HG02759 (cell line): ENCODE results near the gene RAB3GAP2.
"Not testable (repeated sequence)": the region's sequence is repeated elsewhere in the genome, so short reads cannot be mapped to it uniquely, and the experiment has no call there.

Experiments used
- ATAC-seq: cut with Tn5 transposase; IDR thresholded peaks from one replicate; pipeline ENCODE4 v1.9.1; 2021; ENCODE audit warnings: mild to moderate bottlenecking, moderate library complexity; ENCODE audit not compliant: unreplicated experiment

The RAB3GAP2 gene

GRCh38 chr1:220153147-220153546 is 119.1 kb downstream of the RAB3GAP2 start:
- ATAC-seq: no peak

- no peak for ATAC-seq
Measured at GRCh38 chr1:220151454-220151853, 120.8 kb downstream of the RAB3GAP2 start.

- ATAC-seq: peak; percentile 66
Measured at GRCh38 chr1:220149742-220150141, 122.5 kb downstream of the RAB3GAP2 start.

GRCh38 chr1:220144051-220144450 is 128.2 kb downstream of the RAB3GAP2 start:
- ATAC-seq: no peak

GRCh38 chr1:220139966-220140365 is 132.3 kb downstream of the RAB3GAP2 start:
- ATAC-seq: no peak

GRCh38 chr1:220137019-220137786 is 135.1 kb downstream of the RAB3GAP2 start:
- ATAC-seq: no peak

- no peak for ATAC-seq
Measured at GRCh38 chr1:220135755-220136154, 136.5 kb downstream of the RAB3GAP2 start.

GRCh38 chr1:220129479-220130210 is 142.6 kb downstream of the RAB3GAP2 start:
- ATAC-seq: no peak

- ATAC-seq: no peak
Measured at GRCh38 chr1:220127076-220127475, 145.2 kb downstream of the RAB3GAP2 start.

- ATAC-seq: no peak
Measured at GRCh38 chr1:220124542-220124941, 147.7 kb downstream of the RAB3GAP2 start.

GRCh38 chr1:220123889-220124288 is 148.4 kb downstream of the RAB3GAP2 start:
- no peak for ATAC-seq

- ATAC-seq: no peak
Measured at GRCh38 chr1:220123066-220123465, 149.2 kb downstream of the RAB3GAP2 start.

GRCh38 chr1:220121791-220122530 is 150.3 kb downstream of the RAB3GAP2 start:
- no peak for ATAC-seq

GRCh38 chr1:220119043-220119512 is 153.2 kb downstream of the RAB3GAP2 start:
- no peak for ATAC-seq

- ATAC-seq: peak; percentile 66
Measured at GRCh38 chr1:220113136-220113695, 159.0 kb downstream of the RAB3GAP2 start.

GRCh38 chr1:220112600-220112999 is 159.7 kb downstream of the RAB3GAP2 start:
- ATAC-seq: not testable (repeated sequence)

- ATAC-seq: not testable (repeated sequence)
Measured at GRCh38 chr1:220110473-220110872, 161.8 kb downstream of the RAB3GAP2 start.

GRCh38 chr1:220099826-220100225 is 172.4 kb downstream of the RAB3GAP2 start:
- ATAC-seq: no peak
